ENCODE measurements around the gene TNNI3.

GRCh38 chr19:55174425-55175116 lies 17.0 kb upstream of the TNNI3 start:
- TF ChIP-seq POLR2A (IDR thresholded peaks at IDR 0.05; ENCODE audit: low read depth) (no peak), CTCF (IDR thresholded peaks at IDR 0.05) (no peak), EP300 (IDR thresholded peaks at IDR 0.05) (no peak)

Data from esophagus muscularis mucosa (tissue), 4 donors.